Prostate gland (tissue), 2 donors: ENCODE results near the gene SIM2.

Experiments used
- POLR2AphosphoS5 ChIP-seq: sonication (generic); formaldehyde crosslinking; IDR thresholded peaks from one replicate; pipeline ENCODE4 v1.6.1; 2017; ENCODE audit warnings: antibody characterized with exemption
- TF ChIP-seq, protein P1 (sequence below), 4 experiments: fragments of 200-600 bp in 2 of 4; fragments of 450-650 bp in 2 of 4; sonication (generic) in 2 of 4; IDR thresholded peaks; 1 replicate in 3 of 4; 2 replicates in 1 of 4; pipeline ENCODE4 v1.5.1; 2016 to 2019; ENCODE audit warnings: antibody characterized with exemption in 4 of 4, mild to moderate bottlenecking in 2 of 4, moderate library complexity in 2 of 4

DNA sequence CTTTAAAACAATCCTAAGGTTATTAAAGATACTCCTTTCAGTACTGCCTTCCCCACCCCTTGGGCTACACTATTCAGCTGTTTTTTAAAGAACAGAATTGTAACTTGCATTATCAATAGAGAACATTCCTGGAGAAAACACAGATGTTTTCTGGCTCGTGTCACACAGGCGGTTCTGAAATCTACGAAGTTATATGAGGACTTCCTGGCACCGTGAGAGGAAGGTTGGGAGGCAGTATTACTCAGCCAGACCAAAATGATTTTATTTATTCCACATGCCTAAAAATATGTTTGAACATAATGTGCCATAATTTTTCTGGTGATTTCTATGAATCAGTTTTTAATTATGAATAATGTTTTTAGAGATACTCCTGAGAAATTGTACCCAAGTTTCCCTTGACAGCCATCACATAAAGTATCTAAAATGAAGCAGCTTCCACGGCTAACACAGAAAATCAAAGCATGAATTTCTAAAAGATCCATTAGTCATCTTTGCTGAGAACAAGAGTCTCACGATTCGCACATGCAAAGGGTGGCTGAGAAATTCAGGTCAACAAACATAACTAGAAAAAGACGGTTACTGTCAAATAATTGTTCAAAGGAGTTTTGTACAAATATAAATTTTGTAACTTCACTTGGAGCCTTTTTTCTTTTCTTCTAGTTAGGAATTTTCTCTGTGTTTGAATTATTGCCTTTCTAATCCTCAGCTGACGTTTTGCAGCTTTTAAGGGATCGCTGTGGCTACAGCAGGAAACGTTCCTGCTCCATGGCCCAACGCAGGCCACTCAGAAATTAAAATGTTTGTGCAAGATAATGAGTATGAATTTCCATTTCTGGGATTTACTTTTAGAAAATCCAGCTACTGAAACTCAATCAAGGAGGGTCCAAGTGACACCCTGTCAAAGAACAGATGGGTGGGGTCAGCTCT, 8.0 kb upstream of the SIM2 start:
- TF ChIP-seq, protein P1, sequence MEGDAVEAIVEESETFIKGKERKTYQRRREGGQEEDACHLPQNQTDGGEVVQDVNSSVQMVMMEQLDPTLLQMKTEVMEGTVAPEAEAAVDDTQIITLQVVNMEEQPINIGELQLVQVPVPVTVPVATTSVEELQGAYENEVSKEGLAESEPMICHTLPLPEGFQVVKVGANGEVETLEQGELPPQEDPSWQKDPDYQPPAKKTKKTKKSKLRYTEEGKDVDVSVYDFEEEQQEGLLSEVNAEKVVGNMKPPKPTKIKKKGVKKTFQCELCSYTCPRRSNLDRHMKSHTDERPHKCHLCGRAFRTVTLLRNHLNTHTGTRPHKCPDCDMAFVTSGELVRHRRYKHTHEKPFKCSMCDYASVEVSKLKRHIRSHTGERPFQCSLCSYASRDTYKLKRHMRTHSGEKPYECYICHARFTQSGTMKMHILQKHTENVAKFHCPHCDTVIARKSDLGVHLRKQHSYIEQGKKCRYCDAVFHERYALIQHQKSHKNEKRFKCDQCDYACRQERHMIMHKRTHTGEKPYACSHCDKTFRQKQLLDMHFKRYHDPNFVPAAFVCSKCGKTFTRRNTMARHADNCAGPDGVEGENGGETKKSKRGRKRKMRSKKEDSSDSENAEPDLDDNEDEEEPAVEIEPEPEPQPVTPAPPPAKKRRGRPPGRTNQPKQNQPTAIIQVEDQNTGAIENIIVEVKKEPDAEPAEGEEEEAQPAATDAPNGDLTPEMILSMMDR (IDR thresholded peaks at IDR 0.05) = no peak
- TF ChIP-seq POLR2AphosphoS5 = no peak
